ENCODE measurements around the gene ATP6V0C. TPM values are rescaled to one million over a fixed set of nuclear protein-coding genes. Genes with fewer than 3 reads are reported as not detected.
A peak's percentile ranks its signal among the peaks of the same experiment; 100 is the strongest.

Gene ATP6V0C
- total and polyA plus RNA-seq, 2 of the 13 experiments (the other 11 are each of a cell fraction or from before 2014, with no cell fraction given): 10.4 to 20.1 TPM

DNA sequence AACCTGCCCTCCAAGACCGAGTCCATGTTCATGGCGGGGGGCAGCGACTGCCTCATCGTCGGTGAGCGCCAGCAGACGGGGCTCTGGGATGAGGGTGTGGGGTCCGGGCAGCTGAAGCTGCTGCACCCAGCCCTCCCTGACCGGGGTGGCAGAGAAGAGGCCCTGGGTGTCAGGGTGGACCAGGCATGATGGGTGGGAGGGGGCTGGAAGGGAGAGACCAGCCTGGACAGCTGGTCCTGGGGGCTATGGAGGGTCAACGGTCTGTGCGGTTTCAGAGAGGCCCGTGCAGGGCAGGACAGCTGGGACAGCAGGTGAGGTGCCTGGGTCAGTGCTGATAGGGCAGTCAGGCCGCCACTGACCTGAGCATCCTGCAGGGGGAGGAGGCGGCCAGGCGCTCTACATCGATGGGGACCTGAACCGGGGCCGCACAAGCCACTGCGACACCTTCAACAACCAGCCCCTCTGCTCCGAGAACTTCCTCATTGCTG, 13.3 kb upstream of the ATP6V0C start:
- Histone ChIP-seq H3K27me3 (ENCODE audit: control insufficient read depth in 1 of 2, insufficient read depth in 2 of 2, low read length in 2 of 2) (no peaks in the 10 kb centered on the region), H3K36me3 (replicated peaks in 1 of 2; ENCODE audit: control insufficient read depth in 1 of 2, insufficient read depth in 2 of 2, low read length in 2 of 2) (peaks cover 14 to 29% of the 10 kb centered on the region in 2 experiments; a peak in 4 of 5 replicates), H3K4me2 (ENCODE audit: low read depth, low read length) (no peak overlapping the region), H2AFZ (ENCODE audit: low read length) (no peak overlapping the region), H3K9me3 (ENCODE audit: low read length) (no peaks in the 10 kb centered on the region), H4K20me1 (ENCODE audit: insufficient read depth, low read length) (no peaks in the 10 kb centered on the region), H3K4me3 (replicated peaks in 1 of 3; ENCODE audit: insufficient read depth in 1 of 3, low read depth in 2 of 3, low read length in 3 of 3) (no peak overlapping the region), H3K4me1 (ENCODE audit: insufficient read depth, low read length) (peaks cover 22% of the 10 kb centered on the region), H3K79me2 (ENCODE audit: insufficient read depth, low read length) (no peaks in the 10 kb centered on the region), H3K27ac (ENCODE audit: extremely low read length, insufficient read depth, low read length) (no peak overlapping the region), H3K9ac (ENCODE audit: insufficient read depth, low read depth, low read length) (no peak overlapping the region)
- no peak for DNase-seq (ENCODE audit: low spot score)
- in situ Hi-C loops (cut with HindIII; ENCODE audit: extremely low pct_ligation_motif_present, low pct_unique_long_range_greater_than_20kb): loop anchor here (5.0 kb wide), 1 partner anchor 73 kb away; the partner anchor contains the start of gene CCNF
- no peak for FAIRE-seq
- ChIA-PET CTCF (ENCODE audit: low intra/inter-chr PET ratio, low total read pairs) (interaction anchor here (1.3 to 2.2 kb wide), 4 partner anchors 26 to 159 kb away, joined by 3 to 28 read pairs (median 6); partner anchors contain the start of genes ABCA3, CCNF and TBC1D24), POLR2A (interaction anchor here (1.3 to 1.4 kb wide), 2 partner anchors 15 to 41 kb away, joined by 6 to 7 read pairs; partner anchors contain the start of gene TEDC2)
- BruUV-seq (replicated peaks): no TSS peak
- intact Hi-C loops (cut with micrococcal nuclease; ENCODE audit: unreplicated experiment): loop anchor here (10.0 kb wide), 1 partner anchor 156 kb away; the partner anchor contains the start of gene ABCA3
- WGBS (ENCODE audit: low lambda C conversion rate): 93% methylated on average over 14 of the region's 20 CpGs
- peak; percentile 52 for ATAC-seq
- TF ChIP-seq, protein P1, sequence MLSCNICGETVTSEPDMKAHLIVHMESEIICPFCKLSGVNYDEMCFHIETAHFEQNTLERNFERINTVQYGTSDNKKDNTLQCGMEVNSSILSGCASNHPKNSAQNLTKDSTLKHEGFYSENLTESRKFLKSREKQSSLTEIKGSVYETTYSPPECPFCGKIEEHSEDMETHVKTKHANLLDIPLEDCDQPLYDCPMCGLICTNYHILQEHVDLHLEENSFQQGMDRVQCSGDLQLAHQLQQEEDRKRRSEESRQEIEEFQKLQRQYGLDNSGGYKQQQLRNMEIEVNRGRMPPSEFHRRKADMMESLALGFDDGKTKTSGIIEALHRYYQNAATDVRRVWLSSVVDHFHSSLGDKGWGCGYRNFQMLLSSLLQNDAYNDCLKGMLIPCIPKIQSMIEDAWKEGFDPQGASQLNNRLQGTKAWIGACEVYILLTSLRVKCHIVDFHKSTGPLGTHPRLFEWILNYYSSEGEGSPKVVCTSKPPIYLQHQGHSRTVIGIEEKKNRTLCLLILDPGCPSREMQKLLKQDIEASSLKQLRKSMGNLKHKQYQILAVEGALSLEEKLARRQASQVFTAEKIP (CRISPR knock-in tag; IDR thresholded peaks at IDR 0.05; ENCODE audit: borderline replicate concordance): no peak
- TF ChIP-seq ZNF230 (CRISPR knock-in tag; IDR thresholded peaks at IDR 0.05): no peak
- no peak for TF ChIP-seq NONO (IDR thresholded peaks at IDR 0.05)
- no peak for TF ChIP-seq NONO (CRISPR knock-in tag; conservative IDR thresholded peaks at IDR 0.05)
- TF ChIP-seq ZNF225 (CRISPR knock-in tag; IDR thresholded peaks at IDR 0.05): no peak
- no peak for TF ChIP-seq ZBTB7B (CRISPR knock-in tag; IDR thresholded peaks at IDR 0.05)
- TF ChIP-seq, protein P2, sequence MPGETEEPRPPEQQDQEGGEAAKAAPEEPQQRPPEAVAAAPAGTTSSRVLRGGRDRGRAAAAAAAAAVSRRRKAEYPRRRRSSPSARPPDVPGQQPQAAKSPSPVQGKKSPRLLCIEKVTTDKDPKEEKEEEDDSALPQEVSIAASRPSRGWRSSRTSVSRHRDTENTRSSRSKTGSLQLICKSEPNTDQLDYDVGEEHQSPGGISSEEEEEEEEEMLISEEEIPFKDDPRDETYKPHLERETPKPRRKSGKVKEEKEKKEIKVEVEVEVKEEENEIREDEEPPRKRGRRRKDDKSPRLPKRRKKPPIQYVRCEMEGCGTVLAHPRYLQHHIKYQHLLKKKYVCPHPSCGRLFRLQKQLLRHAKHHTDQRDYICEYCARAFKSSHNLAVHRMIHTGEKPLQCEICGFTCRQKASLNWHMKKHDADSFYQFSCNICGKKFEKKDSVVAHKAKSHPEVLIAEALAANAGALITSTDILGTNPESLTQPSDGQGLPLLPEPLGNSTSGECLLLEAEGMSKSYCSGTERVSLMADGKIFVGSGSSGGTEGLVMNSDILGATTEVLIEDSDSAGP (CRISPR knock-in tag; IDR thresholded peaks at IDR 0.05; ENCODE audit: borderline replicate concordance): 0 out of 2 replicates have a peak, but pooled peaks have one; percentile 30
- no peak for TF ChIP-seq EZH2 (conservative IDR thresholded peaks at IDR 0.05; ENCODE audit: low read depth, low read length)
- TF ChIP-seq GLI4 (CRISPR knock-in tag; IDR thresholded peaks at IDR 0.05; ENCODE audit: borderline replicate concordance): no peak
- TF ChIP-seq ZBTB38 (CRISPR knock-in tag; IDR thresholded peaks at IDR 0.05): peak; percentile 36; the same call in 1 of the 2 replicates
- TF ChIP-seq MBNL3 (CRISPR knock-in tag; conservative IDR thresholded peaks at IDR 0.05): no peak
- no peak for TF ChIP-seq ZNF256 (CRISPR knock-in tag; conservative IDR thresholded peaks at IDR 0.05)
- TF ChIP-seq ZNF501 (CRISPR knock-in tag; IDR thresholded peaks at IDR 0.05): 0 out of 2 replicates have a peak, but pooled peaks have one; percentile 20
- no peak for TF ChIP-seq GTF3A (CRISPR knock-in tag; conservative IDR thresholded peaks at IDR 0.05)
- TF ChIP-seq SMAD1 (CRISPR knock-in tag; IDR thresholded peaks at IDR 0.05; ENCODE audit: borderline replicate concordance, low read depth): no peak
- TF ChIP-seq ZNF543 (CRISPR knock-in tag; IDR thresholded peaks at IDR 0.05): no peak
- TF ChIP-seq, protein P3, sequence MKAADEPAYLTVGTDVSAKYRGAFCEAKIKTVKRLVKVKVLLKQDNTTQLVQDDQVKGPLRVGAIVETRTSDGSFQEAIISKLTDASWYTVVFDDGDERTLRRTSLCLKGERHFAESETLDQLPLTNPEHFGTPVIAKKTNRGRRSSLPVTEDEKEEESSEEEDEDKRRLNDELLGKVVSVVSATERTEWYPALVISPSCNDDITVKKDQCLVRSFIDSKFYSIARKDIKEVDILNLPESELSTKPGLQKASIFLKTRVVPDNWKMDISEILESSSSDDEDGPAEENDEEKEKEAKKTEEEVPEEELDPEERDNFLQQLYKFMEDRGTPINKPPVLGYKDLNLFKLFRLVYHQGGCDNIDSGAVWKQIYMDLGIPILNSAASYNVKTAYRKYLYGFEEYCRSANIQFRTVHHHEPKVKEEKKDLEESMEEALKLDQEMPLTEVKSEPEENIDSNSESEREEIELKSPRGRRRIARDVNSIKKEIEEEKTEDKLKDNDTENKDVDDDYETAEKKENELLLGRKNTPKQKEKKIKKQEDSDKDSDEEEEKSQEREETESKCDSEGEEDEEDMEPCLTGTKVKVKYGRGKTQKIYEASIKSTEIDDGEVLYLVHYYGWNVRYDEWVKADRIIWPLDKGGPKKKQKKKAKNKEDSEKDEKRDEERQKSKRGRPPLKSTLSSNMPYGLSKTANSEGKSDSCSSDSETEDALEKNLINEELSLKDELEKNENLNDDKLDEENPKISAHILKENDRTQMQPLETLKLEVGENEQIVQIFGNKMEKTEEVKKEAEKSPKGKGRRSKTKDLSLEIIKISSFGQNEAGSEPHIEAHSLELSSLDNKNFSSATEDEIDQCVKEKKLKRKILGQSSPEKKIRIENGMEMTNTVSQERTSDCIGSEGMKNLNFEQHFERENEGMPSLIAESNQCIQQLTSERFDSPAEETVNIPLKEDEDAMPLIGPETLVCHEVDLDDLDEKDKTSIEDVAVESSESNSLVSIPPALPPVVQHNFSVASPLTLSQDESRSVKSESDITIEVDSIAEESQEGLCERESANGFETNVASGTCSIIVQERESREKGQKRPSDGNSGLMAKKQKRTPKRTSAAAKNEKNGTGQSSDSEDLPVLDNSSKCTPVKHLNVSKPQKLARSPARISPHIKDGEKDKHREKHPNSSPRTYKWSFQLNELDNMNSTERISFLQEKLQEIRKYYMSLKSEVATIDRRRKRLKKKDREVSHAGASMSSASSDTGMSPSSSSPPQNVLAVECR (CRISPR knock-in tag; IDR thresholded peaks at IDR 0.05; ENCODE audit: borderline replicate concordance): no peak
